IPS DF 19.7 (cell line): ENCODE results near the gene KRTAP1-1.
"Not testable (repeated sequence)": the region's sequence is repeated elsewhere in the genome, so short reads cannot be mapped to it uniquely, and the experiment has no call there.

Experiments used
- DNase-seq: peaks from one replicate; pipeline ENCODE4 v3.0.0-alpha.2; 2013; ENCODE audit warnings: low read depth, low spot score

KRTAP1-1 gene

GRCh38 chr17:41012326-41013120 is 28.7 kb downstream of the KRTAP1-1 start:
- no peak for DNase-seq

GRCh38 chr17:41010441-41010840 is 30.8 kb downstream of the KRTAP1-1 start:
- no peak for DNase-seq

- no peak for DNase-seq
Measured at GRCh38 chr17:41009936-41010335, 31.3 kb downstream of the KRTAP1-1 start.

- DNase-seq, result no peak
Measured at GRCh38 chr17:41009301-41009760, 31.9 kb downstream of the KRTAP1-1 start.

GRCh38 chr17:41008811-41009210 is 32.4 kb downstream of the KRTAP1-1 start, which contains the start of gene KRTAP3-1:
Gene KRTAP3-1, minus strand, starts transcription at chr17:41009128. Its CDS starts 54 bp downstream, at chr17:41009074.
- DNase-seq, result no peak

GRCh38 chr17:41004397-41004796 is 36.9 kb downstream of the KRTAP1-1 start:
- DNase-seq, result no peak

- DNase-seq, result no peak
Measured at GRCh38 chr17:41003926-41004325, 37.3 kb downstream of the KRTAP1-1 start.

- DNase-seq, result no peak
Measured at GRCh38 chr17:41002814-41003213, 38.4 kb downstream of the KRTAP1-1 start.

- no peak for DNase-seq
Measured at GRCh38 chr17:41001795-41002194, 39.5 kb downstream of the KRTAP1-1 start.

GRCh38 chr17:40999563-40999962 is 41.7 kb downstream of the KRTAP1-1 start, which contains the start of gene KRTAP3-2:
Gene KRTAP3-2, minus strand, starts transcription at chr17:40999906. Its CDS starts 53 bp downstream, at chr17:40999853.
- DNase-seq, result not testable (repeated sequence)

- no peak for DNase-seq
Measured at GRCh38 chr17:40997361-40997760, 43.9 kb downstream of the KRTAP1-1 start.

- no peak for DNase-seq
Measured at GRCh38 chr17:40996829-40997228, 44.4 kb downstream of the KRTAP1-1 start.

GRCh38 chr17:40995116-40995515 is 46.1 kb downstream of the KRTAP1-1 start:
- DNase-seq, result no peak

- DNase-seq, result no peak
Measured at GRCh38 chr17:40993839-40994238, 47.4 kb downstream of the KRTAP1-1 start, which contains the start of gene KRTAP3-3. Gene KRTAP3-3, minus strand, starts transcription at chr17:40994164. Its CDS starts 67 bp downstream, at chr17:40994097.

GRCh38 chr17:40993084-40993483 is 48.2 kb downstream of the KRTAP1-1 start:
- no peak for DNase-seq

GRCh38 chr17:40992666-40993065 is 48.6 kb downstream of the KRTAP1-1 start:
- no peak for DNase-seq
